SK-N-SH (cell line): ENCODE results near the gene PRKACG. TPM values are rescaled to one million over a fixed set of nuclear protein-coding genes. Genes with fewer than 3 reads are reported as not detected.

Experiments used
- CTCF ChIA-PET: fragments of 300-600, 350-600 bp; formaldehyde crosslinking; extraction: SDS; loops from one replicate; lab custom pipeline; 2021; lab: Yijun Ruan, JAX
- POLR2A ChIA-PET: fragments of 350-600 bp; sonication (Branson Sonifier 250); formaldehyde crosslinking; extraction: SDS; loops from one replicate; lab custom pipeline; 2020; ENCODE audit warnings: antibody characterized with exemption, inconsistent platforms; lab: Yijun Ruan, JAX
- DNase-seq: peaks from one replicate; pipeline ENCODE4 v3.0.0; 2012
- H2AFZ ChIP-seq: fragments of 200-600 bp; sonication (generic); 2 replicates; pipeline ENCODE4 v1.8.1; 2016; ENCODE audit warnings: antibody characterized with exemption, mild to moderate bottlenecking, low read depth
- H3F3A ChIP-seq: fragments of 200-600 bp; sonication (generic); replicated peaks from 2 replicates; pipeline ENCODE3; 2016; ENCODE audit warnings: antibody characterized with exemption, mild to moderate bottlenecking; ENCODE audit not compliant: insufficient read depth
- H3K27ac ChIP-seq, 2 experiments: fragments of 200-500 bp in 1 of 2; fragments of 200-600 bp in 1 of 2; sonication (Bioruptor generic) in 1 of 2; sonication (generic), shearing (Covaris generic) in 1 of 2; 2 replicates each; pipeline versions ENCODE4 v1.5.1 to v1.6.1; 2014 to 2016; ENCODE audit warnings: low read depth in 2 of 2, inconsistent platforms in 1 of 2, low read length in 1 of 2, mild to moderate bottlenecking in 1 of 2, mixed read lengths in 1 of 2
- H3K27me3 ChIP-seq: fragments of 200-600 bp; sonication (generic), shearing (Covaris generic); 2 replicates; pipeline ENCODE4 v1.6.1; 2016; ENCODE audit warnings: mixed run types; ENCODE audit not compliant: insufficient read depth
- H3K36me3 ChIP-seq, 2 experiments: fragments of 200-500 bp in 1 of 2; fragments of 200-600 bp in 1 of 2; sonication (Bioruptor generic) in 1 of 2; sonication (generic) in 1 of 2; replicated peaks in 1 of 2; 2 replicates each; pipeline versions ENCODE3 to v1.5.1; 2014 to 2016; ENCODE audit warnings: low read length in 1 of 2, mild to moderate bottlenecking in 1 of 2; ENCODE audit not compliant: insufficient read depth in 2 of 2, control insufficient read depth in 1 of 2
- H3K4me1 ChIP-seq, 2 experiments: fragments of 200-500 bp in 1 of 2; fragments of 200-600 bp in 1 of 2; sonication (Bioruptor generic) in 1 of 2; sonication (generic), shearing (Covaris generic) in 1 of 2; 2 replicates each; pipeline versions ENCODE4 v1.5.1 to v1.6.1; 2014 to 2016; ENCODE audit warnings: low read depth in 1 of 2, low read length in 1 of 2, mixed run types in 1 of 2; ENCODE audit not compliant: insufficient read depth in 2 of 2, control insufficient read depth in 1 of 2
- H3K4me2 ChIP-seq: fragments of 200-600 bp; sonication (generic), shearing (Covaris generic); 2 replicates; pipeline ENCODE4 v1.6.1; 2017; ENCODE audit warnings: mixed run types
- H3K4me3 ChIP-seq, 2 experiments: fragments of 200-500 bp in 1 of 2; fragments of 200-600 bp in 1 of 2; sonication (Bioruptor generic) in 1 of 2; sonication (generic), shearing (Covaris generic) in 1 of 2; 2 replicates each; pipeline versions ENCODE4 v1.5.1 to v1.8.1; 2014 to 2016; ENCODE audit warnings: low read depth in 2 of 2, inconsistent platforms in 1 of 2, low read length in 1 of 2, mild to moderate bottlenecking in 1 of 2, mixed read lengths in 1 of 2, moderate library complexity in 1 of 2
- H3K79me2 ChIP-seq: fragments of 200-600 bp; sonication (generic); 2 replicates; pipeline ENCODE4 v1.8.1; 2017; ENCODE audit warnings: mild to moderate bottlenecking; ENCODE audit not compliant: insufficient read depth
- H3K9ac ChIP-seq: fragments of 200-600 bp; sonication (generic); 2 replicates; pipeline ENCODE4 v1.6.1; 2017; ENCODE audit warnings: mixed run types
- H3K9me2 ChIP-seq: fragments of 200-600 bp; sonication (generic); 2 replicates; pipeline ENCODE4 v1.6.1; 2017; ENCODE audit warnings: mixed run types
- H3K9me3 ChIP-seq: fragments of 200-600 bp; sonication (generic); 2 replicates; pipeline ENCODE4 v1.6.1; 2017; ENCODE audit warnings: mixed run types, mild to moderate bottlenecking, moderate library complexity
- H4K20me1 ChIP-seq: fragments of 200-600 bp; sonication (generic); 2 replicates; pipeline ENCODE4 v1.6.1; 2017; ENCODE audit warnings: mild to moderate bottlenecking, mixed run types; ENCODE audit not compliant: insufficient read depth
- CTCF ChIP-seq: fragments of 200-600 bp; sonication (generic); IDR thresholded peaks from 2 replicates; pipeline ENCODE4 v1.6.1; 2017; ENCODE audit warnings: antibody characterized with exemption, mild to moderate bottlenecking, moderate library complexity
- EZH2phosphoT487 ChIP-seq: fragments of 200-600 bp; sonication (generic); IDR thresholded peaks from 2 replicates; pipeline ENCODE4 v1.6.1; 2017; ENCODE audit warnings: low read depth, mixed run types, mild to moderate bottlenecking, antibody characterized with exemption, moderate library complexity, borderline replicate concordance
- FOSL2 ChIP-seq: IDR thresholded peaks from 2 replicates; pipeline ENCODE4 v1.4.0; 2012; ENCODE audit warnings: low read depth, mild to moderate bottlenecking, moderate library complexity, borderline replicate concordance
- FOXM1 ChIP-seq: IDR thresholded peaks from 2 replicates; pipeline ENCODE4 v1.4.0; 2012; ENCODE audit warnings: low read depth, mild to moderate bottlenecking
- JUND ChIP-seq: IDR thresholded peaks from 2 replicates; pipeline ENCODE4 v1.4.0; 2012
- MEF2A ChIP-seq: IDR thresholded peaks from 2 replicates; pipeline ENCODE4 v1.4.0; 2012; ENCODE audit warnings: low read depth, borderline replicate concordance
- MXI1 ChIP-seq: IDR thresholded peaks from 2 replicates; pipeline ENCODE4 v1.6.1; 2012; ENCODE audit warnings: mild to moderate bottlenecking, low read depth, low read length, improper control_type of control experiment
- NRF1 ChIP-seq: IDR thresholded peaks from 2 replicates; pipeline ENCODE4 v1.6.1; 2012; ENCODE audit warnings: low read depth, mild to moderate bottlenecking, low read length
- PBX3 ChIP-seq: IDR thresholded peaks from 2 replicates; pipeline ENCODE4; 2012
- POLR2AphosphoS5 ChIP-seq: IDR thresholded peaks from 2 replicates; pipeline ENCODE4 v1.6.1; 2012; ENCODE audit warnings: low read depth, low read length
- SIN3A ChIP-seq: IDR thresholded peaks from 2 replicates; pipeline ENCODE4 v1.6.1; 2012; ENCODE audit warnings: low read depth, mild to moderate bottlenecking, low read length, moderate library complexity, borderline replicate concordance
- SMC3 ChIP-seq: IDR thresholded peaks from 2 replicates; pipeline ENCODE4 v1.6.1; 2012; ENCODE audit warnings: low read depth, low read length, improper control_type of control experiment
- TEAD4 ChIP-seq: IDR thresholded peaks from 2 replicates; pipeline ENCODE4 v1.4.0; 2012; ENCODE audit warnings: mild to moderate bottlenecking, borderline replicate concordance; ENCODE audit not compliant: insufficient read depth
- ZBTB33 ChIP-seq: IDR thresholded peaks from 2 replicates; pipeline ENCODE4 v1.4.0; 2012; ENCODE audit warnings: low read depth, borderline replicate concordance
- WGBS: methylation state at CpG from one replicate; pipeline ENCODE4 v1.1.6; 2017; ENCODE audit warnings: low lambda C conversion rate; 5-methylcytosine and 5-hydroxymethylcytosine counted together
- polyA plus RNA-seq, 3 experiments: library from polyadenylated mRNA; depleted of rRNA; stranded (reverse); fragments of >200 nt; gene quantifications; 2 replicates each; pipeline ENCODE4 v1.2.3, GENCODE V29; 2012

The PRKACG gene
- polyA plus RNA-seq, 1 of the 3 experiments (the other 2 are of a cell fraction) = not detected

GRCh38 chr9:69029535-69029934 lies 15.6 kb upstream of the PRKACG start (continued):
- TF ChIP-seq POLR2AphosphoS5 (no peak), MXI1 (no peak), FOSL2 (no peak), JUND (no peak)

GRCh38 chr9:69028754-69029153 lies 14.8 kb upstream of the PRKACG start:
- no peaks in the 10 kb centered on the region for H3K4me1 ChIP-seq
- H2AFZ ChIP-seq = no peak overlapping the region
- CTCF ChIA-PET = interaction anchor here (0.6 to 2.1 kb wide), 6 partner anchors 17 to 256 kb away, joined by 3 to 9 read pairs (median 3); no protein-coding TSS in a partner anchor
- H3K36me3 ChIP-seq = no peaks in the 10 kb centered on the region
- TF ChIP-seq NRF1 (no peak), CTCF (no peak), ZBTB33 (no peak), MEF2A (no peak), FOXM1 (no peak), SIN3A (no peak), EZH2phosphoT487 (no peak), SMC3 (no peak), PBX3 (no peak), TEAD4 (no peak)
- H3K27ac ChIP-seq = no peak overlapping the region
- H3K27me3 ChIP-seq = peaks cover 34% of the 10 kb centered on the region; the same call in 1 of the 2 replicates
- DNase-seq = no peak
- no peaks in the 10 kb centered on the region for H3K79me2 ChIP-seq
- H3K9ac ChIP-seq = no peak overlapping the region
- POLR2A ChIA-PET = no interaction called here
- H3K9me3 ChIP-seq = no peaks in the 10 kb centered on the region
- no peaks in the 10 kb centered on the region for H3F3A ChIP-seq
- WGBS = 69% methylated on average over 2 of the region's 2 CpGs
- H3K4me2 ChIP-seq = no peak overlapping the region
- H3K9me2 ChIP-seq = no peaks in the 10 kb centered on the region
- H3K4me3 ChIP-seq = no peak overlapping the region
- no peaks in the 10 kb centered on the region for H4K20me1 ChIP-seq
